Prostate gland (tissue), 2 donors: ENCODE results near the gene APBA1.

Experiments
- CTCF ChIP-seq, 4 experiments: fragments of 200-600 bp in 2 of 4; fragments of 450-650 bp in 2 of 4; sonication (generic) in 2 of 4; IDR thresholded peaks; 1 replicate in 3 of 4; 2 replicates in 1 of 4; pipeline ENCODE4 v1.5.1; 2016 to 2019; ENCODE audit warnings: antibody characterized with exemption in 4 of 4, mild to moderate bottlenecking in 2 of 4, moderate library complexity in 2 of 4
- POLR2A ChIP-seq: fragments of 450-650 bp; IDR thresholded peaks from one replicate; pipeline ENCODE4 v1.6.1; 2016; ENCODE audit warnings: antibody characterized with exemption, mild to moderate bottlenecking
- POLR2AphosphoS5 ChIP-seq: sonication (generic); formaldehyde crosslinking; IDR thresholded peaks from one replicate; pipeline ENCODE4 v1.6.1; 2017; ENCODE audit warnings: antibody characterized with exemption

GRCh38 chr9:69579760-69580581, 92.2 kb downstream of the APBA1 start:
- TF ChIP-seq POLR2AphosphoS5, result no peak
- TF ChIP-seq CTCF (IDR thresholded peaks at IDR 0.05), result no peak
- no peak for TF ChIP-seq POLR2A
